HFFc6 (cell line): ENCODE data around the gene HES4. TPM values are rescaled to one million over a fixed set of nuclear protein-coding genes. Genes with fewer than 3 reads are reported as not detected.

Source experiments
- DNase-seq: peaks from one replicate; pipeline ENCODE4 v3.0.0-alpha.2; 2018
- H3K27ac Mint-ChIP-seq: 2 replicates; pipeline ENCODE4 v1.8.0; 2020; ENCODE audit warnings: mild to moderate bottlenecking, mixed read lengths
- H3K27me3 Mint-ChIP-seq: 2 replicates; pipeline ENCODE4 v1.8.0; 2021; ENCODE audit warnings: mild to moderate bottlenecking, moderate library complexity, mixed read lengths; ENCODE audit not compliant: insufficient read depth
- H3K36me3 Mint-ChIP-seq: 2 replicates; pipeline ENCODE4 v1.8.0; 2021; ENCODE audit warnings: low read depth, mixed read lengths
- H3K4me1 Mint-ChIP-seq: 2 replicates; pipeline ENCODE4 v1.8.0; 2020; ENCODE audit warnings: low read depth, mixed read lengths
- H3K4me3 Mint-ChIP-seq: 2 replicates; pipeline ENCODE4 v1.8.0; 2020; ENCODE audit warnings: mild to moderate bottlenecking, moderate library complexity, mixed read lengths
- H3K9me3 Mint-ChIP-seq: 2 replicates; pipeline ENCODE4 v1.8.0; 2020; ENCODE audit warnings: mild to moderate bottlenecking, mixed read lengths
- CTCF ChIP-seq: fragments of 200-600 bp; sonication (generic); IDR thresholded peaks from 2 replicates; pipeline ENCODE4 v1.5.0; 2021; ENCODE audit warnings: antibody characterized with exemption, mild to moderate bottlenecking
- total RNA-seq, 6 experiments: library from RNA; stranded (reverse); fragmentation: NEBNext Ultra II Directional; extraction: Animal tissue kit (Norgen Biotek cat#: 25700); gene quantifications; 2 replicates in 1 of 6; 3 replicates in 5 of 6; pipeline ENCODE4 v1.2.3, GENCODE V29; 2021

HES4 gene
- total RNA-seq, 6 experiments from 2014 or later, result 14.1 to 17.4 (median 15.6) TPM

GRCh38 chr1:1038694-1039093, 38.8 kb upstream of the HES4 start:
- TF ChIP-seq CTCF, result no peak
- H3K4me1 Mint-ChIP-seq, result no peaks in the 10 kb centered on the region; the same call in 1 of the 2 replicates
- peaks cover 7% of the 10 kb centered on the region for H3K27me3 Mint-ChIP-seq
- no peak for DNase-seq
- no peaks in the 10 kb centered on the region for H3K9me3 Mint-ChIP-seq
- H3K36me3 Mint-ChIP-seq, result peaks cover 5% of the 10 kb centered on the region; the same call in 1 of the 2 replicates
- H3K4me3 Mint-ChIP-seq, result no peak overlapping the region
- H3K27ac Mint-ChIP-seq, result no peak overlapping the region

DNA sequence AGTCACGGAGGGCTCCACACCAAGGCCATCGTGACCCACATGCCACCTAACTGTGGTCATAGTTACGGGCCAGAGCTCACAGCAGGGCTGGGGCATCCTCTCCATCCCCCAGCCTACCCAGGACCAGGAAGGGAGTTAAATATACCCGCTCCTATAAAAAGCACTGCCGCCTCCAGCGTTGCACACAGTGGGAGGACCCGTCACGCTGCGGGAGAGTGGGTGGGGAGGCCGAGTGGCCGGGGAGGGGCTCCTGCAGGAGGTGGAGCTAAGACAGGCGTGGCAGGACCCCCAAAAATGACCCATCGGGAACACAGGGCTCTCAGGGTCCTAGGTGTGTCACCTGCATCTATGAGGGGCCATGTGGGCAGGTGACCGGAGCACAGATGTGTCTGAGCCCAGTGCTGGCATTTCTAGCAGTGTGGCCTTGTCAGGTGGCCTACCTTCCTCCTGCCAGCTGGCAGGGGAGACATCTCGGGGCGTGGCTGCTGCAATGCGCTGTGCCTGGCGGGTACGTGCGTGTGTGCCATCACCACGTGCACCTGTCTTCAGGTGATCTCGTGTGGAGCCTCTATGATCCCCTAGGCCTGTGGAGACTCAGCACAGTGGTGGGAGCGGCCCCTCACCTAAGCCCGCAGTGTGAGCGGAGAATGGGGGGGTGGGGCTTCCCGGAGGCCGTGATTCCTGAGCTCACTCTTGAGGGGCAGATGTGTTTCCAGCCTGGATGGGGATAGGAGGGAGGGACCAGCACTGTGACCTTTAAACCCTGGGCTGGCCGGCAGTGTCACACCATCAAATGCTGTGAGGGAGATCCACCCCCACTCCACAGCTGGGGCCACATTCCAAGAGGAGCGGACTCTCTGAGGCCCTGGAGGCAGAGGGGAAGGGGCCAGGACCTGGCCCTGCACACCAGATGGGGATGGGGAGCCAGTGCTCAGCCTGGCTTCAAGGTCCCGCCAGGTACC, 37.8 kb upstream of the HES4 start:
- H3K4me3 Mint-ChIP-seq, result no peak overlapping the region
- no peaks in the 10 kb centered on the region for H3K36me3 Mint-ChIP-seq
- H3K9me3 Mint-ChIP-seq, result no peaks in the 10 kb centered on the region
- peaks cover 3% of the 10 kb centered on the region for H3K27me3 Mint-ChIP-seq
- H3K4me1 Mint-ChIP-seq, result peaks cover under 1% of the 10 kb centered on the region; the same call in 1 of the 2 replicates
- no peak for TF ChIP-seq CTCF
- DNase-seq, result no peak
- H3K27ac Mint-ChIP-seq, result no peak overlapping the region

DNA sequence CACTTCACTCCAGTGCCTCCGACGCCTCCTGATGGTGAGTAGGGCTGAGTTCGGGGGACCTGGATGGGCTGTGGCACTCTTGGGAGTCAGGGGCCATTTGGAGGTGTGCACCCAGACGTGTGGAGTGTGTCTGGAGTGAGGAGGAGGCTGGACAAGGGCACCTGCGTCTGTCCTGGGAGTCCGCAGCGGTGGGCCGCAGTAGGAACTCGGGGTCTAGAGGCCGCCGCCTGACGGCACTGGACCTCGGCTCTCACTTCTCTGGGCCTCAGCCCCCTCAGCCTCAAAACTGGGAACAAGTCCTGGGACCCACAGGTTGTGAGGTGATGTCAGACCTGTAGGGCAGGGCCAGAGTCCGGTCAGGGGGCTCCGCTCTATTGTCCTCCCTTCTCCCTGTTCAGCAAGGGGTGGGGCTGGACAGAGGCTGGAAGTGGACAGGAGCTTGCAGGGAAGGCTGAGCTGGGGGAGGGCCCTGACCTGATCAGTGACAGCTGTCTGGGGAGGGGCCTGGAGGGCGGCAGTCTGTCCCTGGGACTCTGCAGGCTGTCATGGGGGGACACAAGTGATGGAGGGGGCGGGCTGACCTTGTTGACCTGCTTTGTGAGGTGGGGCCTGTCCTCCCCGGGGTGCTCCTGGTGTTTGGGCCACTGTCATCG, 35.5 kb upstream of the HES4 start:
- no peaks in the 10 kb centered on the region for H3K36me3 Mint-ChIP-seq
- no peak for DNase-seq
- H3K4me3 Mint-ChIP-seq, result no peak overlapping the region
- H3K4me1 Mint-ChIP-seq, result peaks cover 8% of the 10 kb centered on the region; the same call in 1 of the 2 replicates
- no peak overlapping the region for H3K27ac Mint-ChIP-seq
- no peaks in the 10 kb centered on the region for H3K9me3 Mint-ChIP-seq
- H3K27me3 Mint-ChIP-seq, result peaks cover 6% of the 10 kb centered on the region
- TF ChIP-seq CTCF, result no peak

DNA sequence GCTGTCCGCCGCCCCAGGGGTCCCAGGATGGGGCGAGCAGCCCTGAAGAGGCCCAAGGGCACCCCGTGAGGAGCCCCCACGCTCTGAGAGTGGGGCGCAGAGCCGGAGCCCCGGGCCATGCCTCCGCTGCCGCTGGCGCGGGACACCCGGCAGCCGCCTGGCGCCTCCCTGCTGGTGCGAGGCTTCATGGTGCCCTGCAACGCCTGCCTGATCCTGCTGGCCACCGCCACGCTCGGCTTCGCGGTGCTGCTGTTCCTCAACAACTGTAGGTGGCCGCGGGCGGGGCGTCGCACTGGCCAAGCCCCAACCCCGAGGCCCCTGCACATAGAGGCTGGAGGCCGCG, 34.5 kb upstream of the HES4 start:
- Mint-ChIP-seq H3K4me1 (peaks cover 8% of the 10 kb centered on the region; the same call in 1 of the 2 replicates), H3K27ac (no peak overlapping the region), H3K4me3 (no peak overlapping the region), H3K9me3 (no peaks in the 10 kb centered on the region), H3K27me3 (peaks cover 4% of the 10 kb centered on the region), H3K36me3 (no peaks in the 10 kb centered on the region)
- DNase-seq, result no peak
- no peak for TF ChIP-seq CTCF

- Mint-ChIP-seq H3K4me1 (peaks cover 8% of the 10 kb centered on the region; the same call in 1 of the 2 replicates), H3K27ac (no peak overlapping the region), H3K4me3 (no peak overlapping the region), H3K27me3 (peaks cover 4% of the 10 kb centered on the region), H3K36me3 (no peaks in the 10 kb centered on the region), H3K9me3 (no peaks in the 10 kb centered on the region)
- DNase-seq, result no peak
- no peak for TF ChIP-seq CTCF
These were observed 34.0 kb upstream of the HES4 start for GRCh38 chr1:1033731-1034438.
